ENCODE measurements around the gene BBS9.

GRCh38 chr7:33610918-33611317 lies 481.6 kb downstream of the BBS9 start:
- no peak for TF ChIP-seq CTCF (conservative IDR thresholded peaks at IDR 0.05)
- no peak for TF ChIP-seq ZFX (IDR thresholded peaks at IDR 0.05)

All from C4-2B (cell line).